IMR-90 (cell line): ENCODE measurements around the gene CYP27B1. TPM values are rescaled to one million over a fixed set of nuclear protein-coding genes. Genes with fewer than 3 reads are reported as not detected.
A peak's percentile ranks its signal among the peaks of the same experiment; 100 is the strongest.

ENCODE experiments used
- ATAC-seq: fragments of 200-7000 bp; cut with Tn5 transposase; 2 replicates; pipeline ENCODE4 v1.9.1; 2020; ENCODE audit warnings: low read depth, mild to moderate bottlenecking, moderate library complexity
- BruUV-seq: library from RNA; stranded (reverse); fragments of 400-500 nt; replicated peaks from 2 replicates; lab custom pipeline; 2021; lab: Mats Ljungman, UMichigan
- CTCF ChIA-PET: fragments of 300-600 bp; formaldehyde crosslinking; extraction: SDS; loops from one replicate; lab custom pipeline; 2021; ENCODE audit warnings: antibody characterized with exemption; lab: Yijun Ruan, JAX
- POLR2A ChIA-PET: fragments of 300-600 bp; sonication (Branson Sonifier 250); formaldehyde crosslinking; loops from one replicate; lab custom pipeline; 2022; ENCODE audit warnings: antibody characterized with exemption; ENCODE audit not compliant: unreplicated experiment; lab: Charles Lee
- DNase-seq: peaks from one replicate; pipeline ENCODE4 v3.0.0; 2013
- H2AFZ ChIP-seq: replicated peaks from 2 replicates; pipeline ENCODE3; 2013; ENCODE audit warnings: low read length, mild to moderate bottlenecking; ENCODE audit not compliant: poor library complexity
- H2AK5ac ChIP-seq: 2 replicates; pipeline ENCODE4 v1.6.1; 2013; ENCODE audit warnings: low read depth, low read length, inconsistent platforms
- H2AK9ac ChIP-seq: replicated peaks from 2 replicates; pipeline ENCODE3; 2013; ENCODE audit warnings: mild to moderate bottlenecking, low read depth, low read length, moderate library complexity; ENCODE audit not compliant: poor library complexity
- H2BK120ac ChIP-seq: 2 replicates; pipeline ENCODE4 v1.6.1; 2013; ENCODE audit warnings: low read depth, low read length, inconsistent platforms
- H2BK15ac ChIP-seq: 3 replicates; pipeline ENCODE4 v1.6.1; 2013; ENCODE audit warnings: low read depth, low read length, inconsistent platforms
- H2BK20ac ChIP-seq: 2 replicates; pipeline ENCODE4 v1.6.1; 2013; ENCODE audit warnings: low read depth, mild to moderate bottlenecking, inconsistent platforms, low read length, moderate library complexity
- H2BK5ac ChIP-seq: 2 replicates; pipeline ENCODE4 v1.6.1; 2013; ENCODE audit warnings: mild to moderate bottlenecking, low read depth, low read length, inconsistent platforms; ENCODE audit not compliant: poor library complexity, severe bottlenecking
- H3K14ac ChIP-seq: replicated peaks from 2 replicates; pipeline ENCODE4 v1.6.1; 2013; ENCODE audit warnings: low read depth, low read length, inconsistent platforms
- H3K18ac ChIP-seq: 2 replicates; pipeline ENCODE4 v1.6.1; 2013; ENCODE audit warnings: low read depth, low read length, control low read depth
- H3K23ac ChIP-seq: 2 replicates; pipeline ENCODE4 v1.6.1; 2013; ENCODE audit warnings: low read depth, low read length, inconsistent platforms
- H3K27ac ChIP-seq: 2 replicates; pipeline ENCODE4 v1.5.1; 2013; ENCODE audit warnings: mild to moderate bottlenecking, control low read depth, low read length; ENCODE audit not compliant: insufficient read depth
- H3K27me3 ChIP-seq: 2 replicates; pipeline ENCODE4 v1.6.1; 2013; ENCODE audit warnings: low read length; ENCODE audit not compliant: control insufficient read depth, insufficient read depth
- H3K36me3 ChIP-seq: 2 replicates; pipeline ENCODE4 v1.6.1; 2013; ENCODE audit warnings: low read length, mixed read lengths; ENCODE audit not compliant: control insufficient read depth, insufficient read depth
- H3K4ac ChIP-seq: 2 replicates; pipeline ENCODE4 v1.6.1; 2013; ENCODE audit warnings: low read depth, low read length, inconsistent platforms
- H3K4me1 ChIP-seq: 2 replicates; pipeline ENCODE4 v1.6.1; 2013; ENCODE audit warnings: low read length, mixed read lengths; ENCODE audit not compliant: control insufficient read depth, insufficient read depth
- H3K4me2 ChIP-seq: 2 replicates; pipeline ENCODE4 v1.6.1; 2013; ENCODE audit warnings: low read depth, mild to moderate bottlenecking, control low read depth, low read length, moderate library complexity
- H3K4me3 ChIP-seq: 2 replicates; pipeline ENCODE4 v1.5.1; 2013; ENCODE audit warnings: low read depth, mild to moderate bottlenecking, control low read depth, low read length, moderate library complexity; ENCODE audit not compliant: insufficient read depth
- H3K56ac ChIP-seq: 2 replicates; pipeline ENCODE4 v1.6.1; 2013; ENCODE audit warnings: low read length, inconsistent platforms; ENCODE audit not compliant: insufficient read depth; ENCODE audit errors: extremely low read depth
- H3K79me1 ChIP-seq, 2 experiments: 2 replicates each; pipeline ENCODE4 v1.6.1; 2013; ENCODE audit warnings: low read length in 2 of 2, inconsistent platforms in 1 of 2, low read depth in 1 of 2
- H3K9ac ChIP-seq: 2 replicates; pipeline ENCODE4 v1.6.1; 2013; ENCODE audit warnings: low read depth, low read length, control low read depth
- H3K9me1 ChIP-seq: 2 replicates; pipeline ENCODE4 v1.6.1; 2013; ENCODE audit warnings: low read length, inconsistent platforms; ENCODE audit not compliant: insufficient read depth
- H3K9me3 ChIP-seq: 2 replicates; pipeline ENCODE4 v1.6.1; 2013; ENCODE audit warnings: low read length; ENCODE audit not compliant: control insufficient read depth, insufficient read depth
- H4K20me1 ChIP-seq: 2 replicates; pipeline ENCODE4 v1.6.1; 2013; ENCODE audit warnings: low read length, inconsistent platforms; ENCODE audit not compliant: insufficient read depth
- H4K5ac ChIP-seq: 2 replicates; pipeline ENCODE4 v1.6.1; 2013; ENCODE audit warnings: mild to moderate bottlenecking, low read depth, low read length, control low read depth
- H4K8ac ChIP-seq, 2 experiments: 2 replicates each; pipeline ENCODE4 v1.6.1; 2013; ENCODE audit warnings: low read depth in 2 of 2, low read length in 2 of 2, control low read depth in 1 of 2, inconsistent platforms in 1 of 2
- H4K91ac ChIP-seq: 2 replicates; pipeline ENCODE4 v1.6.1; 2013; ENCODE audit warnings: low read depth, low read length, inconsistent platforms; ENCODE audit not compliant: insufficient read depth
- BHLHE40 ChIP-seq: fragments of 150-350 bp; IDR thresholded peaks from 2 replicates; pipeline ENCODE4 v1.6.1; 2016; ENCODE audit warnings: mild to moderate bottlenecking, low read depth, low read length
- CHD1 ChIP-seq: IDR thresholded peaks from 2 replicates; pipeline ENCODE4 v1.6.1; 2012; ENCODE audit warnings: low read depth, low read length, improper control_type of control experiment
- MAFK ChIP-seq: IDR thresholded peaks from 2 replicates; pipeline ENCODE4 v1.6.1; 2012; ENCODE audit warnings: low read depth, low read length, improper control_type of control experiment
- NFE2L2 ChIP-seq: fragments of 150-350 bp; IDR thresholded peaks from 2 replicates; pipeline ENCODE4 v1.6.1; 2016; ENCODE audit warnings: low read depth, mild to moderate bottlenecking, low read length
- RAD21 ChIP-seq: IDR thresholded peaks from 2 replicates; pipeline ENCODE4 v1.6.1; 2012; ENCODE audit warnings: low read length, improper control_type of control experiment
- WGBS, 2 experiments: methylation state at CpG; one replicate each; pipeline versions ENCODE4 v1.1.5 to v1.1.7; 2013; ENCODE audit warnings: missing lambda C conversion rate in 2 of 2; ENCODE audit not compliant: insufficient read length in 1 of 2; ENCODE audit errors: extremely low coverage in 2 of 2; 5-methylcytosine and 5-hydroxymethylcytosine counted together
- dilution Hi-C: fragments of 300-500 bp; cut with HindIII; formaldehyde crosslinking; loops from one replicate; pipeline ENCODE4 v1.14.3; 2018; ENCODE audit warnings: low sequenced_read_pairs; ENCODE audit not compliant: unreplicated experiment
- in situ Hi-C: fragments of 300-500 bp; cut with MboI; formaldehyde crosslinking; loops from 3 replicates; pipeline ENCODE4 v1.14.3; 2019; ENCODE audit warnings: low sequenced_read_pairs, inconsistent platforms, mixed read lengths
- intact Hi-C: fragments of 100-400 bp; cut with micrococcal nuclease; formaldehyde crosslinking; loops from 2 replicates; pipeline ENCODE4 v1.10.0; 2022
- polyA plus RNA-seq, 3 experiments: library from polyadenylated mRNA; depleted of rRNA; stranded (reverse); fragments of >200 nt; gene quantifications; 2 replicates each; pipeline ENCODE4 v1.2.3, GENCODE V29; 2012; ENCODE audit warnings: low replicate concordance in 1 of 3
- total RNA-seq: library from RNA; depleted of rRNA; stranded (reverse); fragments of >200 nt; gene quantifications from 2 replicates; pipeline ENCODE4 v1.2.3, GENCODE V29; 2012

The CYP27B1 gene
- total and polyA plus RNA-seq, 2 of the 4 experiments (the other 2 are of a cell fraction), result 0.36 to 1.3 TPM

DNA sequence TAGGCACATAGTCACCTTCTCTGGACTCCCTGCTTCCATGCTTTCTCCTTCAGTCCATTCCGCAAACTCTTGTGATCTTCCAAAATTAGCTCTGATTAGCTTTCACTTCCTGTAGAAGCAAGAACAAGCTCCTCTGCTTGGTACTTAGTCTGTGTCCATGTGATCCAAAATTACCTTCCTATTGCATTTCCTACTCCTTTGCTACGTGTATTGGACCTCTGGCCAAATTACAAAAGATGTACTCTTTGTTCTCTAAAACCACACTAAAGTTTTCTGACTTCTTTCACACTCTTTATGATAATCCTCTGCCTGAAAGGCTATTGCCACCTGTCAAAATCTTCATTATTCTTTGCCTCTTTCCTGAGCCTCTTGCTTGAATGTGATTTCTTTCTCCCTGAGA lies 14.9 kb upstream of the CYP27B1 start:
- no peak overlapping the region for H3K18ac ChIP-seq
- H4K20me1 ChIP-seq, result no peaks in the 10 kb centered on the region
- H2BK5ac ChIP-seq, result no peak overlapping the region
- BruUV-seq, result TSS peak; percentile 8
- dilution Hi-C loops (no loop called here), in situ Hi-C loops (no loop called here), intact Hi-C loops (loop anchor here (1.0 kb wide), 2 partner anchors 30 to 124 kb away; partner anchors contain the start of gene CDK4)
- peaks cover 14 to 24% of the 10 kb centered on the region in 2 experiments; a peak in 3 of 4 replicates for H3K79me1 ChIP-seq
- H3K9me1 ChIP-seq, result no peaks in the 10 kb centered on the region
- H2BK20ac ChIP-seq, result no peak overlapping the region
- H3K56ac ChIP-seq, result no peak overlapping the region
- peaks cover 8% of the 10 kb centered on the region for H3K36me3 ChIP-seq
- H3K27ac ChIP-seq, result no peak overlapping the region
- no peak overlapping the region for H3K14ac ChIP-seq
- H3K4ac ChIP-seq, result no peak overlapping the region
- no peak for TF ChIP-seq CHD1
- no peak for TF ChIP-seq RAD21
- no peak for TF ChIP-seq MAFK
- TF ChIP-seq BHLHE40, result no peak
- TF ChIP-seq NFE2L2, result no peak
- no peak for ATAC-seq
- H3K4me2 ChIP-seq, result no peak overlapping the region
- H2AK9ac ChIP-seq, result no peak overlapping the region
- no peak overlapping the region for H2BK120ac ChIP-seq
- 0 out of 2 replicates have a peak, but pooled peaks cover 2% of the 10 kb centered on the region for H3K4me1 ChIP-seq
- no peak overlapping the region for H3K23ac ChIP-seq
- no peak overlapping the region for H3K4me3 ChIP-seq
- CTCF ChIA-PET, result no interaction called here
- no peak overlapping the region for H4K8ac ChIP-seq
- no peak overlapping the region for H3K9ac ChIP-seq
- 67% methylated on average over 2 of the region's 2 CpGs; no CpG with 5 or more reads in 1 of the 2 experiments for WGBS, 2 experiments
- no peak overlapping the region for H2BK15ac ChIP-seq
- no peak overlapping the region for H4K91ac ChIP-seq
- DNase-seq, result no peak
- no peaks in the 10 kb centered on the region for H3K9me3 ChIP-seq
- no peaks in the 10 kb centered on the region for H3K27me3 ChIP-seq
- POLR2A ChIA-PET, result no interaction called here
- H2AFZ ChIP-seq, result no peak overlapping the region
- no peak overlapping the region for H2AK5ac ChIP-seq
- no peak overlapping the region for H4K5ac ChIP-seq
